Osteoblast (primary cell): ENCODE data around the gene ADGRD1. TPM values are rescaled to one million over a fixed set of nuclear protein-coding genes. Genes with fewer than 3 reads are reported as not detected.
A peak's percentile ranks its signal among the peaks of the same experiment; 100 is the strongest.

Experiments
- DNase-seq: peaks from one replicate; pipeline ENCODE4 v3.0.0; 2011; ENCODE audit warnings: low spot score, mixed read lengths; ENCODE audit not compliant: insufficient read length; ENCODE audit errors: missing footprints
- H2AFZ ChIP-seq: 2 replicates; pipeline ENCODE4 v1.6.0; 2011; ENCODE audit warnings: mild to moderate bottlenecking, low read length
- H3K27ac ChIP-seq: 2 replicates; pipeline ENCODE4 v1.5.1; 2011; ENCODE audit warnings: mild to moderate bottlenecking, low read depth, low read length, moderate library complexity
- H3K27me3 ChIP-seq: 2 replicates; pipeline ENCODE4 v1.6.0; 2012; ENCODE audit warnings: mild to moderate bottlenecking, control low read depth, inconsistent platforms, low read length, moderate library complexity; ENCODE audit not compliant: insufficient read depth
- H3K36me3 ChIP-seq: 2 replicates; pipeline ENCODE4 v1.5.1; 2011; ENCODE audit warnings: mild to moderate bottlenecking, low read length, control low read depth, moderate library complexity; ENCODE audit not compliant: insufficient read depth
- H3K4me1 ChIP-seq: 2 replicates; pipeline ENCODE4 v1.5.1; 2011; ENCODE audit warnings: mild to moderate bottlenecking, low read length, control low read depth, moderate library complexity; ENCODE audit not compliant: insufficient read depth
- H3K4me2 ChIP-seq: 2 replicates; pipeline ENCODE4 v1.6.0; 2011; ENCODE audit warnings: mild to moderate bottlenecking, low read length; ENCODE audit not compliant: insufficient read depth
- H3K4me3 ChIP-seq: fragments of 200-600 bp; sonication (generic); 3 replicates; pipeline ENCODE4 v1.5.1; 2012; ENCODE audit warnings: mild to moderate bottlenecking, low read length, inconsistent platforms; ENCODE audit not compliant: insufficient read depth
- H3K79me2 ChIP-seq: 2 replicates; pipeline ENCODE4 v1.6.0; 2012; ENCODE audit warnings: mild to moderate bottlenecking, low read length, control low read depth, inconsistent platforms; ENCODE audit not compliant: insufficient read depth
- H3K9me3 ChIP-seq: 2 replicates; pipeline ENCODE4 v1.5.1; 2011; ENCODE audit warnings: low read depth, low read length, control low read depth
- H4K20me1 ChIP-seq: 2 replicates; pipeline ENCODE4 v1.6.0; 2012; ENCODE audit warnings: mild to moderate bottlenecking, low read length, control low read depth; ENCODE audit not compliant: insufficient read depth
- total RNA-seq: library from RNA; depleted of rRNA; stranded (reverse); fragments of >200 nt; gene quantifications from 2 replicates; pipeline ENCODE4 v1.2.3, GENCODE V29; 2012
- TF ChIP-seq, protein P1 (sequence below): IDR thresholded peaks from 2 replicates; pipeline ENCODE4 v1.5.1; 2011; ENCODE audit warnings: mild to moderate bottlenecking, low read depth, low read length, moderate library complexity; ENCODE audit errors: extremely low read depth

The ADGRD1 gene
- total RNA-seq, 1 donor: 0.72 TPM

DNA sequence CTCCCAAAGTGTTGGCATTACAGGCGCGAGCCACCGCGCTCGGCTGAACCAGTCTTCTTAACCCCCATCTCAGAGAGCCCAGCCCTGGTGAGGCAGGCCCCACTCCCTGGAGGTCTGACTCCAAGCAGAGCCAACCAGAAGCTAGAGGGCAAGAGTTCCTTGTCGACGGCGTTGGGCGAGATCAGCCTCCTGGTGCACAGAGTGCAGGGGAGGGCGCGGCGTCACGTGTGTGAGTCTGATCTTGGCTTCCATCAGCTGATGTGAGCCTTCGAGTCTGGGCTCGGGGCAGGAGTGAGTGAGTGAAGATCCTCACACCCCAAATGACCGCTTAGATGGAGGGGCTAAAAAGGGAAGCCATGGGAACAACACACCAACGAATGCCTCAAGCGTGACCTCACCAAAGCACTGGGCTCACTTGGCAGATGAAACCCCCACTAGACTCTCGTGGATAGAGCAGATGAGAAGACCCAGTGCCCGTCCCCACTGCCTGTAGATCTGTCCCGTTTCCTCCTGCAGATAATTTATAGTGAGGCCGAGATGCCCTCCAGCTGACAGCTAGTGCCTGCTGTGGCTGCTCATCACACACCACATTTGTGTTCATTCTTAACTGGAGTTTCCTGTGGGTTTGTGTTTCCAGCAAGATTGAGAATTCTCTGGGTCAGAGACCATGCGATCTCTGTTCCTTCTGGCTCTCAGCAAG lies 28.6 kb upstream of the ADGRD1 start:
- no peaks in the 10 kb centered on the region for H3K9me3 ChIP-seq
- no peak overlapping the region for H3K4me2 ChIP-seq
- no peak overlapping the region for H2AFZ ChIP-seq
- TF ChIP-seq, protein P1, sequence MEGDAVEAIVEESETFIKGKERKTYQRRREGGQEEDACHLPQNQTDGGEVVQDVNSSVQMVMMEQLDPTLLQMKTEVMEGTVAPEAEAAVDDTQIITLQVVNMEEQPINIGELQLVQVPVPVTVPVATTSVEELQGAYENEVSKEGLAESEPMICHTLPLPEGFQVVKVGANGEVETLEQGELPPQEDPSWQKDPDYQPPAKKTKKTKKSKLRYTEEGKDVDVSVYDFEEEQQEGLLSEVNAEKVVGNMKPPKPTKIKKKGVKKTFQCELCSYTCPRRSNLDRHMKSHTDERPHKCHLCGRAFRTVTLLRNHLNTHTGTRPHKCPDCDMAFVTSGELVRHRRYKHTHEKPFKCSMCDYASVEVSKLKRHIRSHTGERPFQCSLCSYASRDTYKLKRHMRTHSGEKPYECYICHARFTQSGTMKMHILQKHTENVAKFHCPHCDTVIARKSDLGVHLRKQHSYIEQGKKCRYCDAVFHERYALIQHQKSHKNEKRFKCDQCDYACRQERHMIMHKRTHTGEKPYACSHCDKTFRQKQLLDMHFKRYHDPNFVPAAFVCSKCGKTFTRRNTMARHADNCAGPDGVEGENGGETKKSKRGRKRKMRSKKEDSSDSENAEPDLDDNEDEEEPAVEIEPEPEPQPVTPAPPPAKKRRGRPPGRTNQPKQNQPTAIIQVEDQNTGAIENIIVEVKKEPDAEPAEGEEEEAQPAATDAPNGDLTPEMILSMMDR: no peak
- no peak for DNase-seq
- no peaks in the 10 kb centered on the region for H3K36me3 ChIP-seq
- H3K4me1 ChIP-seq: no peaks in the 10 kb centered on the region
- no peaks in the 10 kb centered on the region for H3K79me2 ChIP-seq
- H3K27me3 ChIP-seq: no peaks in the 10 kb centered on the region
- H4K20me1 ChIP-seq: no peaks in the 10 kb centered on the region
- H3K4me3 ChIP-seq: no peak overlapping the region
- H3K27ac ChIP-seq: no peak overlapping the region

DNA sequence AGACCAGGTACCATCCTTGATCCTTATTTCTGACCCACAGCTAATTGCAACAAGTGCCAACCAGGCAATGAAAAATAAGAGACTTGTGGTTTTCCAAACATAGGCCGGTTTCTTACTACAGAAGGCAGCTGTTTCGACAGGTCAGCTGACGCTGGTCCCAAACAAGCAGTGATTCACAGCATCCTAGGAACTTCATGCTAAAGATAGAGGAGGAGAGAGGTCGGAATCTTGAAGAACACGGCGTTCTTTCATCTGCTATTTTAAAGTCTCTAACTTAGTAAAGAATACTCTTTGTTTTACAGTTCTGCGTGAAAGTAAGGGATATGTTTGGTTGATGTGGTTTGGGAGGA lies 28.1 kb upstream of the ADGRD1 start:
- H4K20me1 ChIP-seq: no peaks in the 10 kb centered on the region
- TF ChIP-seq, protein P1: no peak
- no peak for DNase-seq
- H2AFZ ChIP-seq: peak overlapping the region; percentile 20
- no peak overlapping the region for H3K4me2 ChIP-seq
- no peak overlapping the region for H3K27ac ChIP-seq
- no peaks in the 10 kb centered on the region for H3K27me3 ChIP-seq
- H3K79me2 ChIP-seq: no peaks in the 10 kb centered on the region
- no peaks in the 10 kb centered on the region for H3K4me1 ChIP-seq
- no peaks in the 10 kb centered on the region for H3K9me3 ChIP-seq
- H3K4me3 ChIP-seq: no peak overlapping the region
- no peaks in the 10 kb centered on the region for H3K36me3 ChIP-seq

DNA sequence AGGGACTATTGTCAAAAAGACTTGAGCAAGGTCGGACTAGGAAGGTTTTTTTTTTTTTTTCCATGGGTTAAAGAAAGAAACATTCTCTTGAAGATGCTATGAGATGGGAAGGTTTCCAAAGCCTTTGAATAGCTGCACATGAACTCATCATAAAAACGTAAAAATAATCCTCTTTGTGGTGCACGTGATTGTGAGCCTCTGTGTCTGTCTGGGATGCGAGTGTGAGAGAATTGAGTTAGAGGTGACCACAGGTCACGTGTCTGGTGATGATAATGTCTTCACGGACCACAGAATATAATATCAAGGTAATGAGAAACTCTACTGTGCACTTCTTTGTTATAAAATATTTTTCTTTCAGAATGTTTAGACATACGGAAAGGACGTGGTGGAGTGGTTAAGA lies 24.3 kb upstream of the ADGRD1 start:
- no peaks in the 10 kb centered on the region for H3K4me1 ChIP-seq
- H4K20me1 ChIP-seq: no peaks in the 10 kb centered on the region
- H3K4me2 ChIP-seq: no peak overlapping the region
- H3K4me3 ChIP-seq: no peak overlapping the region
- no peaks in the 10 kb centered on the region for H3K36me3 ChIP-seq
- no peaks in the 10 kb centered on the region for H3K79me2 ChIP-seq
- no peaks in the 10 kb centered on the region for H3K27me3 ChIP-seq
- H3K27ac ChIP-seq: no peak overlapping the region
- TF ChIP-seq, protein P1: no peak
- H3K9me3 ChIP-seq: no peaks in the 10 kb centered on the region
- DNase-seq: no peak
- no peak overlapping the region for H2AFZ ChIP-seq

DNA sequence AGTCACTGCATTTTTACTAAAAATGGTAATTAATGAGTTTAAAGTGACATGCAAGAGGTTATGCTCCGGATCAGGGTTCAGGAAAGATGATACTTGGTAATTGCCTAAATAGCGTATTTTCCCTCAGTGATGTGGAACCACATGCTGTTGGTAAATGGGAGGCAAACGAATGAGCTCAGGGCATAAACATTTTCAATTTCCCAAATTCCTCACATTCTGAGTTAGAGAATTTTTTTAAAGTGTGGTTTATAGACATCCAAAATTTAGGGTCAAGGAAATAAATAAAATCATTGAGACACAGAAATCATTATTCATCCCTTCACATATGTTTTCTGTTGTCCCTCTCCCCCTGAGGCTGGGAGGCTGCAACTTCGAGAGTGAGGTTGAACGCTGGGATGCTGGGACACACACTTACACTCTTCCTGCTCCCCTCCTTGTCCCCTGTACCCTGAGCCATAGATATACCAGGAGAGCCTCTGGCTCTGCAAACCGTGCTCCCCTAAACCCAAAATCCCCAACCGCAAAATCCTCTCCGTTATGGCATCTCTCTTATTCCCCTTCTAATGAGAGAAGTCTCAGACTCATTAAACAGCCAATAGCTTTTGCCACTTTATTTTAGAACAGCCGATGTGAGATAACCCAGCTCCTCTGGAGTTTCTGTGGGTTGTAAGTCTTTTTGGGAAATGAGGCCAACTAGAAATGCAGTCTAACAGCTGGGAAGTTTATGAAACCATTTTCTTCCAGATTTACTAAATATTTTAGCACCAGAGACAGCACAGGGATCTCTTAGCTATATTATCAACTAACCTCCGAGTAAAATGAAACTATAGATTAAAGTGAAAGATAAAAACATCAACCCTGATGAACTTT lies 21.4 kb upstream of the ADGRD1 start:
- H3K4me2 ChIP-seq: peak overlapping the region; percentile 28
- TF ChIP-seq, protein P1: no peak
- no peak overlapping the region for H3K4me3 ChIP-seq
- DNase-seq: no peak
- no peaks in the 10 kb centered on the region for H3K4me1 ChIP-seq
- H2AFZ ChIP-seq: no peak overlapping the region
- no peaks in the 10 kb centered on the region for H3K9me3 ChIP-seq
- H3K27ac ChIP-seq: no peak overlapping the region
- no peaks in the 10 kb centered on the region for H4K20me1 ChIP-seq
- no peaks in the 10 kb centered on the region for H3K27me3 ChIP-seq
- H3K79me2 ChIP-seq: no peaks in the 10 kb centered on the region
- no peaks in the 10 kb centered on the region for H3K36me3 ChIP-seq
